ENCODE results near the gene TNIP2. TPM values are rescaled to one million over a fixed set of nuclear protein-coding genes. Genes with fewer than 3 reads are reported as not detected.

TNIP2 gene
- total and polyA plus RNA-seq, 2 of the 13 experiments (the other 11 are each of a cell fraction or from before 2014, with no cell fraction given): 25.6 to 38.0 TPM

DNA sequence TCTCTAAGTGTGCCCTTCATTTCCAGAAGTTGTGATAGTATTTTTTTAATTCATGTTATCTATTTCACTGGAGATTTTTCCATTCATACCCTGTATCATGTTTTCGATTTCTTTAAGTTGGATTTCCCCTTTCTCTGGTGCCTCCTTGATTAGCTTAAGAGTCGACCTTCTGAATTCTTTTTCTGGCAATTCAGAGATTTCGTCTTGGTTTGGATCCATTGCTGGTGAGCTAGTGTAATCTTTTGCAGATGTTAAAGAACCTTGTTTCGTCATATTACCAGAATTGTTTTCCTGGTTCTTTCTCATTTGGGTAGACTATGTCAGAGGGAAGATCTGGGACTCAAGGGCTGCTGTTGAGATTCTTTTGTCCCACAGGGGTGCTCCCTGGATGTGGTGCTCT lies 27.7 kb upstream of the TNIP2 start:
- POLR2A ChIA-PET: interaction anchor here (1.6 kb wide), 1 partner anchor 9 kb away, joined by 8 read pairs; the partner anchor contains the start of gene SH3BP2

More for the DNA sequence above, 27.7 kb upstream of the TNIP2 start:
- Histone ChIP-seq H3K4me3 (replicated peaks in 1 of 3; ENCODE audit: insufficient read depth in 1 of 3, low read depth in 2 of 3, low read length in 3 of 3) (no peak overlapping the region), H3K4me1 (ENCODE audit: insufficient read depth, low read length) (peaks cover 40% of the 10 kb centered on the region), H3K4me2 (ENCODE audit: low read depth, low read length) (no peak overlapping the region), H4K20me1 (ENCODE audit: insufficient read depth, low read length) (no peaks in the 10 kb centered on the region), H3K9ac (ENCODE audit: insufficient read depth, low read depth, low read length) (no peak overlapping the region), H3K9me3 (ENCODE audit: low read length) (no peaks in the 10 kb centered on the region), H2AFZ (ENCODE audit: low read length) (no peak overlapping the region), H3K27me3 (ENCODE audit: control insufficient read depth in 1 of 2, insufficient read depth in 2 of 2, low read length in 2 of 2) (no peaks in the 10 kb centered on the region), H3K36me3 (replicated peaks in 1 of 2; ENCODE audit: control insufficient read depth in 1 of 2, insufficient read depth in 2 of 2, low read length in 2 of 2) (no peaks in the 10 kb centered on the region), H3K79me2 (ENCODE audit: insufficient read depth, low read length) (no peaks in the 10 kb centered on the region), H3K27ac (ENCODE audit: extremely low read length, insufficient read depth, low read length) (no peak overlapping the region)
- intact Hi-C loops (cut with micrococcal nuclease; ENCODE audit: unreplicated experiment): no loop called here
- in situ Hi-C loops (cut with HindIII; ENCODE audit: extremely low pct_ligation_motif_present, low pct_unique_long_range_greater_than_20kb): no loop called here
- DNase-seq (ENCODE audit: low spot score) (no peak), ATAC-seq (no peak), FAIRE-seq (no peak)
- CTCF ChIA-PET (ENCODE audit: low intra/inter-chr PET ratio, low total read pairs): no interaction called here
- no peak for TF ChIP-seq ZBTB10 (CRISPR knock-in tag; IDR thresholded peaks at IDR 0.05; ENCODE audit: borderline replicate concordance)
- TF ChIP-seq, protein P1, sequence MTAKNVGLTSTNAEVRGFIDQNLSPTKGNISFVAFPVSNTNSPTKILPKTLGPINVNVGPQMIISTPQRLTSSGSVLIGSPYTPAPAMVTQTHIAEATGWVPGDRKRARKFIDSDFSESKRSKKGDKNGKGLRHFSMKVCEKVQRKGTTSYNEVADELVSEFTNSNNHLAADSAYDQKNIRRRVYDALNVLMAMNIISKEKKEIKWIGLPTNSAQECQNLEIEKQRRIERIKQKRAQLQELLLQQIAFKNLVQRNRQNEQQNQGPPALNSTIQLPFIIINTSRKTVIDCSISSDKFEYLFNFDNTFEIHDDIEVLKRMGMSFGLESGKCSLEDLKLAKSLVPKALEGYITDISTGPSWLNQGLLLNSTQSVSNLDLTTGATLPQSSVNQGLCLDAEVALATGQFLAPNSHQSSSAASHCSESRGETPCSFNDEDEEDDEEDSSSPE (CRISPR knock-in tag; IDR thresholded peaks at IDR 0.05): no peak
- TF ChIP-seq, protein P2, sequence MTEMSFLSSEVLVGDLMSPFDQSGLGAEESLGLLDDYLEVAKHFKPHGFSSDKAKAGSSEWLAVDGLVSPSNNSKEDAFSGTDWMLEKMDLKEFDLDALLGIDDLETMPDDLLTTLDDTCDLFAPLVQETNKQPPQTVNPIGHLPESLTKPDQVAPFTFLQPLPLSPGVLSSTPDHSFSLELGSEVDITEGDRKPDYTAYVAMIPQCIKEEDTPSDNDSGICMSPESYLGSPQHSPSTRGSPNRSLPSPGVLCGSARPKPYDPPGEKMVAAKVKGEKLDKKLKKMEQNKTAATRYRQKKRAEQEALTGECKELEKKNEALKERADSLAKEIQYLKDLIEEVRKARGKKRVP (CRISPR knock-in tag; IDR thresholded peaks at IDR 0.05): no peak
- 31% methylated on average over 4 of the region's 4 CpGs for WGBS (ENCODE audit: low lambda C conversion rate)
- no TSS peak for BruUV-seq (replicated peaks)
